ENCODE results near the gene PPP1R8.

GRCh38 chr1:27806758-27807157, 23.8 kb upstream of the PPP1R8 start:
- TF ChIP-seq CTCF (IDR thresholded peaks at IDR 0.05; ENCODE audit: borderline replicate concordance, extremely low read depth, low read length, poor library complexity, severe bottlenecking) = no peak
- no peak for TF ChIP-seq EZH2 (IDR thresholded peaks at IDR 0.05; ENCODE audit: borderline replicate concordance, low read depth, low read length, severe bottlenecking)
